Uterus (tissue), 2 donors: ENCODE results near the gene POLA1.

ENCODE experiments used
- POLR2A ChIP-seq, 2 donors: fragments of 450-650 bp; IDR thresholded peaks; one replicate each; pipeline ENCODE4 v1.6.1; 2016; ENCODE audit warnings: antibody characterized with exemption in 2 of 2, mild to moderate bottlenecking in 1 of 2, moderate library complexity in 1 of 2
- TF ChIP-seq, protein P1 (sequence below), 4 experiments: fragments of 200-600 bp in 2 of 4; fragments of 450-650 bp in 2 of 4; sonication (generic) in 2 of 4; IDR thresholded peaks; one replicate each; pipeline ENCODE4 v1.5.1; 2016 to 2019; ENCODE audit warnings: antibody characterized with exemption in 4 of 4, mild to moderate bottlenecking in 2 of 4, moderate library complexity in 1 of 4

DNA sequence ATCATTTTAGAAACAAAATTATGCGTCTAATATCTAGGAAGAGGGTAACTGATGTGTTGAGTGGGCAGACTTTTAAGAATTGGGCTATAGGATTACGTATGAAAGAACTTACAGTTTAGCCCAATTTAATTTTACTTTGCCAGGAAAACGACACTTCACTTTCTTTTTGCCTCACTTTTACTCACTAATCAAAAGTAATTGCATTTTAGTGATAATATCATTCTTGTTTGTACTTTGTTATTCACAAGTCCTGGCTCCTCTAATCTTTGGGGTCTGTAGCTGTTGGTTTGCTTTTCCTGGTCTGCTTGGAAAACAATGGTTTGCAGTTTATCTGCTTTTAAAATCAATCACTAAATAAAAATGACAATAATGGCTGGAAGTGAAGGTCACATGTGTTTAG lies 325.0 kb downstream of the POLA1 start:
- TF ChIP-seq, protein P1, sequence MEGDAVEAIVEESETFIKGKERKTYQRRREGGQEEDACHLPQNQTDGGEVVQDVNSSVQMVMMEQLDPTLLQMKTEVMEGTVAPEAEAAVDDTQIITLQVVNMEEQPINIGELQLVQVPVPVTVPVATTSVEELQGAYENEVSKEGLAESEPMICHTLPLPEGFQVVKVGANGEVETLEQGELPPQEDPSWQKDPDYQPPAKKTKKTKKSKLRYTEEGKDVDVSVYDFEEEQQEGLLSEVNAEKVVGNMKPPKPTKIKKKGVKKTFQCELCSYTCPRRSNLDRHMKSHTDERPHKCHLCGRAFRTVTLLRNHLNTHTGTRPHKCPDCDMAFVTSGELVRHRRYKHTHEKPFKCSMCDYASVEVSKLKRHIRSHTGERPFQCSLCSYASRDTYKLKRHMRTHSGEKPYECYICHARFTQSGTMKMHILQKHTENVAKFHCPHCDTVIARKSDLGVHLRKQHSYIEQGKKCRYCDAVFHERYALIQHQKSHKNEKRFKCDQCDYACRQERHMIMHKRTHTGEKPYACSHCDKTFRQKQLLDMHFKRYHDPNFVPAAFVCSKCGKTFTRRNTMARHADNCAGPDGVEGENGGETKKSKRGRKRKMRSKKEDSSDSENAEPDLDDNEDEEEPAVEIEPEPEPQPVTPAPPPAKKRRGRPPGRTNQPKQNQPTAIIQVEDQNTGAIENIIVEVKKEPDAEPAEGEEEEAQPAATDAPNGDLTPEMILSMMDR (IDR thresholded peaks at IDR 0.05), result no peak
- no peak for TF ChIP-seq POLR2A (IDR thresholded peaks at IDR 0.05)
